Smooth muscle cell (in vitro differentiated cells): ENCODE results near the gene NFATC2. TPM values are rescaled to one million over a fixed set of nuclear protein-coding genes. Genes with fewer than 3 reads are reported as not detected.
"Not testable (repeated sequence)": the region's sequence is repeated elsewhere in the genome, so short reads cannot be mapped to it uniquely, and the experiment has no call there.

ENCODE experiments used
- DNase-seq: peaks from one replicate; lab custom pipeline; 2025; ENCODE audit not compliant: unreplicated experiment; lab: John Stamatoyannopoulos, UW
- H2AFZ ChIP-seq: fragments of 200-600 bp; sonication (generic); 2 replicates; pipeline ENCODE4 v1.6.0; 2016; ENCODE audit warnings: antibody characterized with exemption, low read depth, mild to moderate bottlenecking
- H3F3A ChIP-seq: fragments of 200-600 bp; sonication (generic); 2 replicates; pipeline ENCODE4 v1.6.0; 2017; ENCODE audit warnings: antibody characterized with exemption, low read depth
- H3K27ac ChIP-seq: fragments of 200-600 bp; sonication (generic); 2 replicates; pipeline ENCODE4 v1.5.1; 2016; ENCODE audit warnings: low read depth, mild to moderate bottlenecking
- H3K27me3 ChIP-seq: fragments of 200-600 bp; sonication (generic); 2 replicates; pipeline ENCODE4 v1.6.1; 2016; ENCODE audit warnings: low read depth, mild to moderate bottlenecking
- H3K36me3 ChIP-seq: fragments of 200-600 bp; sonication (generic); 2 replicates; pipeline ENCODE4 v1.5.1; 2016; ENCODE audit warnings: low read depth
- H3K4me1 ChIP-seq: fragments of 200-600 bp; sonication (generic); 2 replicates; pipeline ENCODE4 v1.5.1; 2016; ENCODE audit warnings: low read depth
- H3K4me2 ChIP-seq: fragments of 200-600 bp; sonication (generic); 2 replicates; pipeline ENCODE4 v1.6.0; 2016; ENCODE audit warnings: mild to moderate bottlenecking
- H3K4me3 ChIP-seq: fragments of 200-600 bp; sonication (generic); 2 replicates; pipeline ENCODE4 v1.5.1; 2016; ENCODE audit warnings: mild to moderate bottlenecking
- H3K79me2 ChIP-seq: fragments of 200-600 bp; sonication (generic); 2 replicates; pipeline ENCODE4 v1.6.0; 2016; ENCODE audit warnings: low read depth, mild to moderate bottlenecking
- H3K9ac ChIP-seq: fragments of 200-600 bp; sonication (generic); 2 replicates; pipeline ENCODE4 v1.6.0; 2016; ENCODE audit warnings: low read depth
- H3K9me3 ChIP-seq: fragments of 200-600 bp; sonication (generic); replicated peaks from 2 replicates; pipeline ENCODE4 v1.5.1; 2016; ENCODE audit warnings: low read depth
- H4K20me1 ChIP-seq: fragments of 200-600 bp; sonication (generic); 2 replicates; pipeline ENCODE4 v1.6.0; 2016; ENCODE audit warnings: low read depth
- WGBS: methylation state at CpG from one replicate; pipeline ENCODE4 v1.1.7; 2016; ENCODE audit warnings: low lambda C conversion rate; 5-methylcytosine and 5-hydroxymethylcytosine counted together
- polyA plus RNA-seq: library from polyadenylated mRNA; unstranded; fragments of >200 nt; fragmentation: Nextera tagmentation; extraction: Ambion mirVana; gene quantifications from 2 replicates; pipeline ENCODE4 v1.2.1, GENCODE V29; 2016
- total RNA-seq: library from RNA; depleted of rRNA; stranded (reverse); fragments of >200 nt; gene quantifications from 2 replicates; pipeline ENCODE4 v1.2.3, GENCODE V29; 2014
- TF ChIP-seq, protein P1 (sequence below): fragments of 200-600 bp; sonication (generic); IDR thresholded peaks from 2 replicates; pipeline ENCODE4 v1.5.1; 2017; ENCODE audit warnings: borderline replicate concordance, mild to moderate bottlenecking, antibody characterized with exemption; ENCODE audit not compliant: insufficient read depth, poor library complexity, severe bottlenecking

Gene NFATC2
- total and polyA plus RNA-seq, 2 experiments from 2014 or later: 5.8 to 8.4 TPM

DNA sequence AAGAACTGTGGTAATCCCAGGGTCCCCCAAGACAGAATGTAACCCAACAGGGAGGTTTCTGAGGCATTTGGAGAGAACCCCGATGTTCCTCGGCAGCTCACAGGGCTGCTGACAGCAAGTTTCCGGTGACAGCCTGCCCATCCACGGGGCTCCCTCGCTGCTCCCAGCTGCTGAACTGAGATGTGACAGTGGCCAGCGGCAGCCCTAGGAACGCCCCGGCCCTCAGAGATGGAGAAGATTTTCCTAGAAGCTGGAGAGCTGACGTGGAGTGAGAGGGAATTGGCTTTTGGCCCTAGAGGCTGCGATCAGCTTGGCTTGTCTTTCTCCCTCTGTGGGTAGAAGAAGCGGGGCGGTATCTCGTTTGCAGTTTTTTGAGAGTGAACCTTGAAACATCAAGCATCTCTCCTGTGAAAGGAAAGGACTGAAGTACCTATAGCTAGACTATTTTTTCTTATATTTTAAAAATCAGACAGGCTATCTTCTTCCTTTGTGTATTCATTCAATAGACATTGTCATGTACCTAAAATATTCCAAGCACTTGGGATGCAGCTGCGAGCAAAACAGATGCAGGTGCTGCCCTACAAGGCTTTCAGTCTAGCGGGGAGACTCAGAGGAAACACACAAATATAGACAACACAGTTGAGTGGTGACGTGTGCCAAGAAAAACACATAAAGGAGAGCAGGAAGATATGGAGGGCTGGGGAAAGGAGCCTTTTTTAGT lies 28.4 kb upstream of the NFATC2 start:
- Histone ChIP-seq H3K27ac (no peak overlapping the region), H3K79me2 (no peaks in the 10 kb centered on the region), H3F3A (peaks cover 1% of the 10 kb centered on the region), H3K4me2 (no peak overlapping the region), H3K27me3 (no peaks in the 10 kb centered on the region), H3K4me3 (no peak overlapping the region), H4K20me1 (no peaks in the 10 kb centered on the region), H2AFZ (peak overlapping the region; percentile 31), H3K9ac (no peak overlapping the region), H3K4me1 (peaks cover under 1% of the 10 kb centered on the region), H3K9me3 (no peaks in the 10 kb centered on the region), H3K36me3 (no peaks in the 10 kb centered on the region)
- DNase-seq: no peak
- 43% methylated on average over 16 of the region's 16 CpGs for WGBS
- TF ChIP-seq, protein P1, sequence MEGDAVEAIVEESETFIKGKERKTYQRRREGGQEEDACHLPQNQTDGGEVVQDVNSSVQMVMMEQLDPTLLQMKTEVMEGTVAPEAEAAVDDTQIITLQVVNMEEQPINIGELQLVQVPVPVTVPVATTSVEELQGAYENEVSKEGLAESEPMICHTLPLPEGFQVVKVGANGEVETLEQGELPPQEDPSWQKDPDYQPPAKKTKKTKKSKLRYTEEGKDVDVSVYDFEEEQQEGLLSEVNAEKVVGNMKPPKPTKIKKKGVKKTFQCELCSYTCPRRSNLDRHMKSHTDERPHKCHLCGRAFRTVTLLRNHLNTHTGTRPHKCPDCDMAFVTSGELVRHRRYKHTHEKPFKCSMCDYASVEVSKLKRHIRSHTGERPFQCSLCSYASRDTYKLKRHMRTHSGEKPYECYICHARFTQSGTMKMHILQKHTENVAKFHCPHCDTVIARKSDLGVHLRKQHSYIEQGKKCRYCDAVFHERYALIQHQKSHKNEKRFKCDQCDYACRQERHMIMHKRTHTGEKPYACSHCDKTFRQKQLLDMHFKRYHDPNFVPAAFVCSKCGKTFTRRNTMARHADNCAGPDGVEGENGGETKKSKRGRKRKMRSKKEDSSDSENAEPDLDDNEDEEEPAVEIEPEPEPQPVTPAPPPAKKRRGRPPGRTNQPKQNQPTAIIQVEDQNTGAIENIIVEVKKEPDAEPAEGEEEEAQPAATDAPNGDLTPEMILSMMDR: no peak

DNA sequence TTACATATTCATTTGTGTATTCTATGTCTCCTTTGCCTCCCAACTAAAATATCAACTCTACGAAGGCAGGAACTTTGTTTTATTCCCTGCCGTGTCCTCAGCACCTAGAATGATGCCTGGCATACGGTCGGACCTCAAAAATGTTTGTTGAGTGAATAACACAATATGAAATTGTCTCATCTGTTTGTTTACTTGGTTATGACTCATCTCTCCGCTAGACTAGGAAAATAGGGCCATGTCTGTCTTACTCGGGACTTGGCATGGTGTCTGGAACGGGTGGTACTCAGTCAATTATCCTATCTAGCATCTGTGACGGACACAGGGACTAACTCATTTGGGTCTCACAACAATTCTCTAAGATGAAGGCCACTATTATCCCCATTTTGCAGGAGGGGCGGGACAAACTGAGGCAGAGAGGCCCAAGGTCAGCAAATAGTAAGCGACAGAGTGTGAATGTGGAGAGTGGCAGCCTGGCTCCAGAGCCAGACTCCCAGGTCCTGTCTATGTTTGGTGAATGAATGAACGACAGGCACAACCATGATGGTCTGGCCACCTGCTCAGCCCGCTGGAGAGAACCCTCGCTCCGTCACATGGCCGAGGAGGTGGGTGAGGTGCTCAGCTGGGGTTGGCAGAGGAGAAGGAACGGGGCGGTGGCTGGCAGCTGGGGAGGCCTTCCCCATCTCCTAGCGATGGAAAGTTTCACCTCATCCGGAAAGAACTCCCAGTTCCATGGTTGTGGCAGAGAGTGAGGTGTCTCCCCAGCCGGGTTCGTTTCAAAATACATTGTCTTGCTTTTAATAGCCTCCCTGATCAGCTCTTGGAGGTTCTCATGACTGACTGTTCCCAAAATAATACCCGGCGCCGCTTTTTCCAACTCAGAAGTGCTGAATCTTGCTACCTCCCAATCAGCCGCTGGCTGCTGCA lies 27.6 kb upstream of the NFATC2 start:
- Histone ChIP-seq H3K4me3 (no peak overlapping the region), H3K27me3 (no peaks in the 10 kb centered on the region), H3F3A (peaks cover 6% of the 10 kb centered on the region), H3K4me1 (peaks cover 4% of the 10 kb centered on the region), H3K36me3 (no peaks in the 10 kb centered on the region), H3K79me2 (no peaks in the 10 kb centered on the region), H3K4me2 (no peak overlapping the region), H3K9me3 (no peaks in the 10 kb centered on the region), H2AFZ (peak overlapping the region; percentile 31), H3K27ac (no peak overlapping the region), H3K9ac (no peak overlapping the region), H4K20me1 (no peaks in the 10 kb centered on the region)
- TF ChIP-seq, protein P1: no peak
- WGBS: 83% methylated on average over 25 of the region's 25 CpGs
- no peak for DNase-seq

DNA sequence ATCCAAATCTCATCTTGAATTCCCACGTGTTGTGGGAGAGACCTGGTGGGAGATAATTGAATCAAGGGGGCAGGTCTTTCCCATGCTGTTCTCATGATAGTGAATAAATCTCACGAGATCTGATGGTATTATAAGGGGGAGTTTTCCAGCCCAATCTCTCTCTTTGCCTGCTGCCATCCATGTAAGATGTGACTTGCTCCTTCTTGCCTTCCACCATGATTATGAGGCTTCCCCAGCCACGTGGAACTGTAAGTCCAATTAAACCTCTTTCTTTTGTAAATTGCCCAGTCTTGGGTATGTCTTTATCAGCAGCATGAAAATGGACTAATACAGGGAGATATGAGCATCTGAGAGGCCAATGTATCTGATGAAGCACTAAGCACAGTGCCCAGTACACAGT lies 26.0 kb upstream of the NFATC2 start:
- not testable (repeated sequence) for H3K79me2 ChIP-seq, H2AFZ ChIP-seq, H3F3A ChIP-seq, H3K4me3 ChIP-seq, H3K9me3 ChIP-seq, H3K27ac ChIP-seq, H3K9ac ChIP-seq, H3K36me3 ChIP-seq, H3K27me3 ChIP-seq, H3K4me2 ChIP-seq, H4K20me1 ChIP-seq, H3K4me1 ChIP-seq, DNase-seq
- WGBS: 77% methylated on average over 3 of the region's 3 CpGs

DNA sequence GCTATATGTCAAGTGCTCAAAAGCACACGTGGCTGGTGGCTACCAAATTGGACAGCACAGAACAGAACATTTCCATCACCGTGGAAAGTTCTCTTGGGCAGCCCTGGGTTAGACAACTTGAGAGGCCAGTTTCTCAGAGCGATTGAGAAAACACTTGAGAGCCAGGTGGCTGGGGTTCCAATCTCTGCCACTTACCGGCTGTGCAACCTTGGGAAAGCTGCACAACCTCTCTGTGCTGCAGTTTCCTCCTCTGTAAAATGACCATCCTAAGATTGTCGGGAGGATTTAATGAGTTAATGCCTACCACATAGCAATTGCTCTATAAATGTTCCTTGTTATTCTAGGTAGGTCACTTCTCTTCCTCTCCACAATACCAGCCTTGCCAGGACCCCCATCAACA lies 25.1 kb upstream of the NFATC2 start:
- Histone ChIP-seq H3K4me2 (no peak overlapping the region), H3K4me1 (peaks cover 10% of the 10 kb centered on the region), H3K27ac (no peak overlapping the region), H3K79me2 (no peaks in the 10 kb centered on the region), H3K9ac (no peak overlapping the region), H3K27me3 (no peaks in the 10 kb centered on the region), H3F3A (peaks cover 11% of the 10 kb centered on the region), H3K36me3 (no peaks in the 10 kb centered on the region), H3K4me3 (no peak overlapping the region), H3K9me3 (no peaks in the 10 kb centered on the region), H4K20me1 (no peaks in the 10 kb centered on the region), H2AFZ (no peak overlapping the region)
- DNase-seq: no peak
- WGBS: 75% methylated on average over 5 of the region's 5 CpGs
- TF ChIP-seq, protein P1: no peak
